Liver (tissue), 3 donors: ENCODE measurements around the gene ZFAND3.

Experiments used
- CTCF ChIP-seq: fragments of 150-350 bp; IDR thresholded peaks from 2 replicates; pipeline ENCODE4 v1.5.1; 2017; ENCODE audit warnings: improper control_type of control experiment, low read depth, low read length; ENCODE audit not compliant: missing input control
- EGR1 ChIP-seq, 2 donors: IDR thresholded peaks; 2 replicates each; pipeline ENCODE4 v1.6.1; 2016 to 2018; ENCODE audit warnings: antibody characterized with exemption in 2 of 2, low read depth in 2 of 2
- FOXA1 ChIP-seq: IDR thresholded peaks from 2 replicates; pipeline ENCODE4 v1.6.1; 2016; ENCODE audit warnings: antibody characterized with exemption
- GABPA ChIP-seq, 2 donors: IDR thresholded peaks in 1 of 2; conservative IDR thresholded peaks in 1 of 2; 2 replicates each; pipeline ENCODE4 v1.6.1; 2016; ENCODE audit warnings: antibody characterized with exemption in 2 of 2, mild to moderate bottlenecking in 1 of 2, moderate library complexity in 1 of 2
- JUND ChIP-seq, 2 donors: IDR thresholded peaks; 2 replicates each; pipeline ENCODE4 v1.6.1; 2016; ENCODE audit warnings: antibody characterized with exemption in 2 of 2
- MAX ChIP-seq: IDR thresholded peaks from 2 replicates; pipeline ENCODE4 v1.6.1; 2016; ENCODE audit warnings: antibody characterized with exemption
- NR2F2 ChIP-seq: IDR thresholded peaks from 2 replicates; pipeline ENCODE4 v1.6.1; 2016; ENCODE audit warnings: antibody characterized with exemption
- RAD21 ChIP-seq, 2 donors: IDR thresholded peaks; 2 replicates each; pipeline ENCODE4 v1.6.1; 2016; ENCODE audit warnings: antibody characterized with exemption in 2 of 2, mild to moderate bottlenecking in 2 of 2
- REST ChIP-seq: IDR thresholded peaks from 2 replicates; pipeline ENCODE4 v1.6.1; 2016; ENCODE audit warnings: antibody characterized with exemption, mild to moderate bottlenecking
- RXRA ChIP-seq, 2 donors: IDR thresholded peaks; 2 replicates each; pipeline ENCODE4 v1.6.1; 2017 to 2018; ENCODE audit warnings: antibody characterized with exemption in 2 of 2, mild to moderate bottlenecking in 1 of 2
- SP1 ChIP-seq: IDR thresholded peaks from 2 replicates; pipeline ENCODE4 v1.6.1; 2018; ENCODE audit warnings: antibody characterized with exemption, mild to moderate bottlenecking
- TAF1 ChIP-seq: conservative IDR thresholded peaks from 2 replicates; pipeline ENCODE4 v1.6.1; 2016; ENCODE audit warnings: antibody characterized with exemption, mild to moderate bottlenecking
- YY1 ChIP-seq: IDR thresholded peaks from 2 replicates; pipeline ENCODE4 v1.6.1; 2016; ENCODE audit warnings: antibody characterized with exemption, mild to moderate bottlenecking
- ZBTB33 ChIP-seq: IDR thresholded peaks from 2 replicates; pipeline ENCODE4 v1.6.1; 2016; ENCODE audit warnings: antibody characterized with exemption
- donor health status: healthy.
- donor health status: healthy.

- TF ChIP-seq MAX, result no peak
- TF ChIP-seq CTCF, result no peak
- no peak for TF ChIP-seq GABPA (IDR thresholded peaks at IDR 0.05 in 1 of 2, conservative IDR thresholded peaks at IDR 0.05 in 1 of 2)
- TF ChIP-seq JUND (IDR thresholded peaks at IDR 0.05), result no peak
- no peak for TF ChIP-seq REST
- no peak for TF ChIP-seq TAF1
- no peak for TF ChIP-seq YY1
- TF ChIP-seq ZBTB33, result no peak
- TF ChIP-seq FOXA1, result no peak
- TF ChIP-seq SP1, result no peak
- no peak for TF ChIP-seq RXRA (IDR thresholded peaks at IDR 0.05)
- TF ChIP-seq RAD21 (IDR thresholded peaks at IDR 0.05), result no peak
- TF ChIP-seq NR2F2, result no peak
- TF ChIP-seq EGR1 (IDR thresholded peaks at IDR 0.05; ENCODE audit: low read depth in 2 of 2), result no peak
Measured at GRCh38 chr6:38149531-38149930, 330.0 kb downstream of the ZFAND3 start.
